Activated T-helper 1 cell treated with anti-CD3 and anti-CD28 coated beads, Interleukin-12 subunit alpha, Interleukin-12 subunit beta, Interleukin-2, Interleukin-4 antibody, amounts not matched to agents 30 ng/mL and 10 ng/mL and 1 ng/mL, durations not matched to agents 14 hours and 24 hours and 36 hours (primary cell): ENCODE data around the gene LDOC1. TPM values are rescaled to one million over a fixed set of nuclear protein-coding genes. Genes with fewer than 3 reads are reported as not detected.
"Not testable (repeated sequence)": the region's sequence is repeated elsewhere in the genome, so short reads cannot be mapped to it uniquely, and the experiment has no call there.

Experiments
- DNase-seq: peaks from one replicate; pipeline ENCODE4 v3.0.0; 2021; ENCODE audit warnings: low spot score
- H3K27ac Mint-ChIP-seq: one replicate; pipeline ENCODE4 v1.8.0; 2021; ENCODE audit warnings: mild to moderate bottlenecking, mixed read lengths
- H3K27me3 Mint-ChIP-seq: one replicate; pipeline ENCODE4 v1.8.0; 2022; ENCODE audit warnings: mild to moderate bottlenecking, moderate library complexity, mixed read lengths; ENCODE audit not compliant: insufficient read depth
- H3K36me3 Mint-ChIP-seq: one replicate; pipeline ENCODE4 v1.8.0; 2021; ENCODE audit warnings: low read depth, mixed read lengths
- H3K4me1 Mint-ChIP-seq: one replicate; pipeline ENCODE4 v1.8.0; 2021; ENCODE audit warnings: low read depth, mixed read lengths
- H3K4me3 Mint-ChIP-seq: one replicate; pipeline ENCODE4 v1.8.0; 2021; ENCODE audit warnings: mild to moderate bottlenecking, moderate library complexity, mixed read lengths
- H3K9me3 Mint-ChIP-seq: one replicate; pipeline ENCODE4 v1.8.0; 2021; ENCODE audit warnings: mixed read lengths
- intact Hi-C: fragments of 100-400 bp; cut with micrococcal nuclease; formaldehyde crosslinking; loops from one replicate; pipeline ENCODE4 v1.15.1; 2024
- total RNA-seq: library from RNA; stranded (reverse); gene quantifications from 2 replicates; pipeline ENCODE4 v1.2.3, GENCODE V29; 2022

The LDOC1 gene
- 5.4 and 6.9 TPM in 2 replicates for total RNA-seq

- H3K27me3 Mint-ChIP-seq, result peaks cover 1% of the 10 kb centered on the region
- H3K4me3 Mint-ChIP-seq, result peak within 1 kb of the TSS; percentile 83
- intact Hi-C loops, result loop anchor here (5.0 to 10.0 kb wide), 2 partner anchors 260 to 412 kb away; no protein-coding TSS in a partner anchor
- peak within 1 kb of the TSS; percentile 67 for H3K27ac Mint-ChIP-seq
- no peaks in the 10 kb centered on the region for H3K9me3 Mint-ChIP-seq
- H3K4me1 Mint-ChIP-seq, result peaks cover 5% of the 10 kb centered on the region
- H3K36me3 Mint-ChIP-seq, result no peaks in the 10 kb centered on the region
- peak; percentile 42 for DNase-seq
Measured at GRCh38 chrX:141176586-141177451, at the start of gene LDOC1. Gene LDOC1, minus strand, starts transcription at chrX:141177129. Its CDS starts 108 bp downstream, at chrX:141177021.

GRCh38 chrX:141221611-141222010, 44.7 kb upstream of the LDOC1 start:
- no peak overlapping the region for H3K27ac Mint-ChIP-seq
- no peaks in the 10 kb centered on the region for H3K9me3 Mint-ChIP-seq
- no peaks in the 10 kb centered on the region for H3K4me1 Mint-ChIP-seq
- H3K27me3 Mint-ChIP-seq, result no peaks in the 10 kb centered on the region
- intact Hi-C loops, result no loop called here
- no peak for DNase-seq
- no peaks in the 10 kb centered on the region for H3K36me3 Mint-ChIP-seq
- no peak overlapping the region for H3K4me3 Mint-ChIP-seq

GRCh38 chrX:141220342-141221008, 43.5 kb upstream of the LDOC1 start:
- H3K27me3 Mint-ChIP-seq, result no peaks in the 10 kb centered on the region
- no peak overlapping the region for H3K27ac Mint-ChIP-seq
- no peak overlapping the region for H3K4me3 Mint-ChIP-seq
- no peaks in the 10 kb centered on the region for H3K36me3 Mint-ChIP-seq
- H3K4me1 Mint-ChIP-seq, result no peaks in the 10 kb centered on the region
- DNase-seq, result no peak
- no peaks in the 10 kb centered on the region for H3K9me3 Mint-ChIP-seq
- intact Hi-C loops, result no loop called here

- DNase-seq, result no peak
- Mint-ChIP-seq H3K27ac (no peak overlapping the region), H3K4me3 (no peak overlapping the region), H3K9me3 (no peaks in the 10 kb centered on the region), H3K27me3 (no peaks in the 10 kb centered on the region), H3K4me1 (no peaks in the 10 kb centered on the region), H3K36me3 (no peaks in the 10 kb centered on the region)
- intact Hi-C loops, result no loop called here
Measured at GRCh38 chrX:141214196-141214595, 37.3 kb upstream of the LDOC1 start.

- no peaks in the 10 kb centered on the region for H3K36me3 Mint-ChIP-seq
- intact Hi-C loops, result no loop called here
- no peak overlapping the region for H3K27ac Mint-ChIP-seq
- no peaks in the 10 kb centered on the region for H3K27me3 Mint-ChIP-seq
- no peak for DNase-seq
- H3K4me1 Mint-ChIP-seq, result no peaks in the 10 kb centered on the region
- H3K4me3 Mint-ChIP-seq, result no peak overlapping the region
- H3K9me3 Mint-ChIP-seq, result no peaks in the 10 kb centered on the region
Measured at GRCh38 chrX:141201962-141202361, 25.0 kb upstream of the LDOC1 start.

- H3K27me3 Mint-ChIP-seq, intact Hi-C loops, H3K9me3 Mint-ChIP-seq, DNase-seq, H3K4me1 Mint-ChIP-seq, H3K4me3 Mint-ChIP-seq, H3K27ac Mint-ChIP-seq, H3K36me3 Mint-ChIP-seq: not testable (repeated sequence)
Measured at GRCh38 chrX:141188573-141188972, 11.6 kb upstream of the LDOC1 start.

GRCh38 chrX:141185366-141185765, 8.4 kb upstream of the LDOC1 start:
- intact Hi-C loops, result no loop called here
- no peak overlapping the region for H3K27ac Mint-ChIP-seq
- H3K27me3 Mint-ChIP-seq, result no peaks in the 10 kb centered on the region
- no peaks in the 10 kb centered on the region for H3K9me3 Mint-ChIP-seq
- H3K4me1 Mint-ChIP-seq, result no peaks in the 10 kb centered on the region
- H3K36me3 Mint-ChIP-seq, result no peaks in the 10 kb centered on the region
- no peak overlapping the region for H3K4me3 Mint-ChIP-seq
- no peak for DNase-seq

GRCh38 chrX:141183000-141183399, 6.1 kb upstream of the LDOC1 start:
- DNase-seq, result no peak
- Mint-ChIP-seq H3K36me3 (no peaks in the 10 kb centered on the region), H3K9me3 (no peaks in the 10 kb centered on the region), H3K4me1 (no peaks in the 10 kb centered on the region), H3K4me3 (no peak overlapping the region), H3K27me3 (no peaks in the 10 kb centered on the region), H3K27ac (no peak overlapping the region)
- intact Hi-C loops, result no loop called here

GRCh38 chrX:141180851-141181250, 3.9 kb upstream of the LDOC1 start:
- Mint-ChIP-seq H3K9me3 (no peaks in the 10 kb centered on the region), H3K4me3 (no peak overlapping the region), H3K4me1 (peaks cover 3% of the 10 kb centered on the region), H3K36me3 (no peaks in the 10 kb centered on the region), H3K27me3 (peaks cover 1% of the 10 kb centered on the region), H3K27ac (no peak overlapping the region)
- intact Hi-C loops, result no loop called here
- DNase-seq, result no peak

- peak overlapping the region; percentile 67 for H3K27ac Mint-ChIP-seq
- peaks cover 1% of the 10 kb centered on the region for H3K27me3 Mint-ChIP-seq
- no peaks in the 10 kb centered on the region for H3K9me3 Mint-ChIP-seq
- no peak for DNase-seq
- intact Hi-C loops, result loop anchor here (5.0 to 10.0 kb wide), 2 partner anchors 258 to 411 kb away; no protein-coding TSS in a partner anchor
- peaks cover 5% of the 10 kb centered on the region for H3K4me1 Mint-ChIP-seq
- peak overlapping the region; percentile 83 for H3K4me3 Mint-ChIP-seq
- H3K36me3 Mint-ChIP-seq, result no peaks in the 10 kb centered on the region
Measured at GRCh38 chrX:141175786-141176185, 1.1 kb downstream of the LDOC1 start.

GRCh38 chrX:141164406-141164805, 12.5 kb downstream of the LDOC1 start:
- Mint-ChIP-seq H3K27me3 (no peaks in the 10 kb centered on the region), H3K9me3 (no peaks in the 10 kb centered on the region), H3K4me3 (no peak overlapping the region), H3K36me3 (no peaks in the 10 kb centered on the region), H3K27ac (no peak overlapping the region), H3K4me1 (no peaks in the 10 kb centered on the region)
- intact Hi-C loops, result no loop called here
- no peak for DNase-seq

- Mint-ChIP-seq H3K27ac (no peak overlapping the region), H3K9me3 (peaks cover 9% of the 10 kb centered on the region), H3K36me3 (no peaks in the 10 kb centered on the region), H3K4me3 (no peak overlapping the region), H3K27me3 (no peaks in the 10 kb centered on the region), H3K4me1 (no peaks in the 10 kb centered on the region)
- no peak for DNase-seq
- intact Hi-C loops, result loop anchor here (5.0 kb wide), 1 partner anchor 241 kb away; no protein-coding TSS in a partner anchor
Measured at GRCh38 chrX:141158084-141158483, 18.8 kb downstream of the LDOC1 start.

GRCh38 chrX:141155231-141155630, 21.7 kb downstream of the LDOC1 start:
- H3K36me3 Mint-ChIP-seq, H3K27me3 Mint-ChIP-seq, H3K27ac Mint-ChIP-seq, DNase-seq, H3K4me3 Mint-ChIP-seq, H3K4me1 Mint-ChIP-seq: not testable (repeated sequence)
- peaks cover 15% of the 10 kb centered on the region for H3K9me3 Mint-ChIP-seq
- intact Hi-C loops, result loop anchor here (5.0 kb wide), 1 partner anchor 238 kb away; no protein-coding TSS in a partner anchor
